Esophagus muscularis mucosa (tissue), 3 donors: ENCODE data around the gene ARHGEF10L.

ENCODE experiments used
- POLR2A ChIP-seq: fragments of 450-650 bp; IDR thresholded peaks from one replicate; pipeline ENCODE4 v1.6.1; 2017; ENCODE audit warnings: antibody characterized with exemption, moderate library complexity, mild to moderate bottlenecking, low read depth
- TF ChIP-seq, protein P1 (sequence below), 3 experiments: fragments of 200-600 bp in 2 of 3; fragments of 450-650 bp in 1 of 3; sonication (generic) in 2 of 3; IDR thresholded peaks; one replicate each; pipeline ENCODE4 v1.5.1; 2017 to 2019; ENCODE audit warnings: antibody characterized with exemption in 3 of 3, mild to moderate bottlenecking in 2 of 3, moderate library complexity in 1 of 3

DNA sequence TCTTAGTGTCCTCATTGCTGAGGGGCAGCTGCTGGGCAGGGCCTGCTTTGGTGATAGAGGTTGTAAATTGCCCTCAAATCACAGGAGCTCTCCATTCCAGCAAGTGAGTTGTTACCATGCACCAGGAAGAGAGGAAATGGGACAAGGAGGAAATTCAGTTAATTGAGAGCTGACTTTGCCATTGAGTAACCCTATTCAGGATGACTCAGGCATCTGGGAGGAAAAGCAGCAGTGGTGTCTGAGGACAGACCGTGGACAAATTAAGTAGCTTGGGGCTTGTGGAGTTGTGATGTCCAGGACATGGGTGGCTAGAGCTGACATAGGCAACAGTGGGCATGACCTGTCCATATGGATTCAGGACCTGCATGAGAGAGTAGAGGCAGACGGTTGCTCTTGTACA, 5.9 kb downstream of the ARHGEF10L start:
- TF ChIP-seq, protein P1, sequence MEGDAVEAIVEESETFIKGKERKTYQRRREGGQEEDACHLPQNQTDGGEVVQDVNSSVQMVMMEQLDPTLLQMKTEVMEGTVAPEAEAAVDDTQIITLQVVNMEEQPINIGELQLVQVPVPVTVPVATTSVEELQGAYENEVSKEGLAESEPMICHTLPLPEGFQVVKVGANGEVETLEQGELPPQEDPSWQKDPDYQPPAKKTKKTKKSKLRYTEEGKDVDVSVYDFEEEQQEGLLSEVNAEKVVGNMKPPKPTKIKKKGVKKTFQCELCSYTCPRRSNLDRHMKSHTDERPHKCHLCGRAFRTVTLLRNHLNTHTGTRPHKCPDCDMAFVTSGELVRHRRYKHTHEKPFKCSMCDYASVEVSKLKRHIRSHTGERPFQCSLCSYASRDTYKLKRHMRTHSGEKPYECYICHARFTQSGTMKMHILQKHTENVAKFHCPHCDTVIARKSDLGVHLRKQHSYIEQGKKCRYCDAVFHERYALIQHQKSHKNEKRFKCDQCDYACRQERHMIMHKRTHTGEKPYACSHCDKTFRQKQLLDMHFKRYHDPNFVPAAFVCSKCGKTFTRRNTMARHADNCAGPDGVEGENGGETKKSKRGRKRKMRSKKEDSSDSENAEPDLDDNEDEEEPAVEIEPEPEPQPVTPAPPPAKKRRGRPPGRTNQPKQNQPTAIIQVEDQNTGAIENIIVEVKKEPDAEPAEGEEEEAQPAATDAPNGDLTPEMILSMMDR (IDR thresholded peaks at IDR 0.05), result no peak
- TF ChIP-seq POLR2A, result no peak
